Mononuclear cell (primary cell): ENCODE results near the gene SAA1. TPM values are rescaled to one million over a fixed set of nuclear protein-coding genes. Genes with fewer than 3 reads are reported as not detected.

Source experiments
- H3K27me3 ChIP-seq: 2 replicates; pipeline ENCODE4 v1.6.0; 2011; ENCODE audit warnings: low read length, control low read depth; ENCODE audit not compliant: insufficient read depth
- H3K4me1 ChIP-seq: 2 replicates; pipeline ENCODE4 v1.5.1; 2011; ENCODE audit warnings: mild to moderate bottlenecking, low read length, control low read depth; ENCODE audit not compliant: insufficient read depth
- H3K4me3 ChIP-seq: 2 replicates; pipeline ENCODE4 v1.5.1; 2011; ENCODE audit warnings: mild to moderate bottlenecking, low read length, moderate library complexity
- H3K9me3 ChIP-seq: 2 replicates; pipeline ENCODE4 v1.5.1; 2011; ENCODE audit warnings: low read depth, mild to moderate bottlenecking, control low read depth, low read length
- total RNA-seq: library from RNA; depleted of rRNA; stranded (reverse); fragments of >200 nt; gene quantifications from one replicate; pipeline ENCODE4 v1.2.3, GENCODE V29; 2012

The SAA1 gene
- total RNA-seq, 1 donor = not detected

DNA sequence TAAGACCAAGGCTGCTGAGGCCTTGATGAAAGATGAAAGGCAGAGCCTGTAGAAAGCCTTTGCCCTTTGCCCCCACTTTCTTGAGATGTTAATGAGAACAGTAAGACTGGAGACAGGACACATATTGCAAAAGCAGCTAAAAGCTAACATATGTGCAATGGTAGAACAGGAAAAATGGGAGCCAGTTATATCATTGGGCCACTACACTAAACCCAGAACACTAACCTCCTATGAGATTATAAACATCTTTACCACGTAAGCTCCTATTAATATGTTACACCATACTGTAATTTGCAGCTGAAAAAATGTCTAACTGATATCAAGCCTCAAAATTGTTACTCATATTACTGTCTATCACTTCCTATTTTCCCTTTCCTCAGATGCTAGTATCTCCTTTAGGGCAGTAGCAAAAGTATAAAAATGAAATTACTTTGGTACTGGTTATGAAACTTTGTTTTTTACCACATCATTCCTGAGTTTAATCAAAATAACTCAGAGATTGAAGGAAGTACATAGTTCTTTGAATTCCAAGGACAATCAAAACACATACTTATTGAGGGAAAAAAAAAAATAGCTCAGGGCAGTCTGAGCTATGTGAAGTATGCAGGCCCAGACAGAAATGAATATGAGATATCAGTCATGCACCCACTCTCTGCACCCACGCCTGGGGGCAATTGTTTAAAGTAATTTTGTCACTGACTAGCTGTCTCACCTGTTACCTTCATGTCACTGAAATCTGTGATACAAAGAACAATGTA is 46.8 kb downstream of the SAA1 start:
- no peak overlapping the region for H3K4me3 ChIP-seq
- H3K9me3 ChIP-seq = no peaks in the 10 kb centered on the region
- no peaks in the 10 kb centered on the region for H3K27me3 ChIP-seq
- H3K4me1 ChIP-seq = peaks cover 27% of the 10 kb centered on the region

DNA sequence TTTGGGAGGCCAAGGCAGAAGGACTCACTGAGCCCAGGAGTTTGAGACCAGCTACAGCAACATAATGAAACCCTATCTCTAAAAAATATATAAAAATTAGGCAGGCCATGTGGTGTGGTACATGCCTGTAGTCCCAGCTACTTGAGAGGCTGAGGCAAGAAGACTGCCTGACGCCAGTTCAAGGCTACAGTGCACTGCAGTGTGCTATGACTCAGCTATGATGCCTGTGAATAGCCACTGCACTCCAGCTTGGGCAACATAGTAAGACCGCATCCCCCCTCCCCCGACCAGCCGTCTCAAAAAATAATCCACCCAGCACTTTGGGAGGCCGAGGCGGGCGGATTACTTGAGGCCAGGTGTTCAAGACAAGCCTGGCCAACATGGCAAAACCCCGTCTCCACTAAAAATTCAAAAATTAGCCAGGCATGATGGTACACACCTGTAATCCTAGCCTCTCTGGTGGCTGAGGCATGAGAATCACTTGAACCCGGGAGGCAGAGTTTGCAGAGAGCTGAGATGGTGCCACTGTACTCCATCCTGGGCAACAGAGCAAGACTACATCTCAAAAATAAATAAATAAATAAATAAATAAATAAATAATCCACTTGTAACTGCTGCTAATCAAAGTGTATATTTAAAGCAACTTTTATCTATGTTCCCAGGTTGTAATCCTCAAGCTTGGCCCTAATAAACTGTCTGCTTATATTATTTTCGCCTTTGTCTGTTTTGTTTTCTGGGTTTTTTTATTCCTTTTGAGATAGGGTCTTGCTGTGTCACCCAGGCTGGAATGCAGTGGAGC is 48.1 kb downstream of the SAA1 start:
- H3K27me3 ChIP-seq = no peaks in the 10 kb centered on the region
- H3K4me3 ChIP-seq = no peak overlapping the region
- H3K4me1 ChIP-seq = peaks cover 28% of the 10 kb centered on the region
- no peaks in the 10 kb centered on the region for H3K9me3 ChIP-seq

DNA sequence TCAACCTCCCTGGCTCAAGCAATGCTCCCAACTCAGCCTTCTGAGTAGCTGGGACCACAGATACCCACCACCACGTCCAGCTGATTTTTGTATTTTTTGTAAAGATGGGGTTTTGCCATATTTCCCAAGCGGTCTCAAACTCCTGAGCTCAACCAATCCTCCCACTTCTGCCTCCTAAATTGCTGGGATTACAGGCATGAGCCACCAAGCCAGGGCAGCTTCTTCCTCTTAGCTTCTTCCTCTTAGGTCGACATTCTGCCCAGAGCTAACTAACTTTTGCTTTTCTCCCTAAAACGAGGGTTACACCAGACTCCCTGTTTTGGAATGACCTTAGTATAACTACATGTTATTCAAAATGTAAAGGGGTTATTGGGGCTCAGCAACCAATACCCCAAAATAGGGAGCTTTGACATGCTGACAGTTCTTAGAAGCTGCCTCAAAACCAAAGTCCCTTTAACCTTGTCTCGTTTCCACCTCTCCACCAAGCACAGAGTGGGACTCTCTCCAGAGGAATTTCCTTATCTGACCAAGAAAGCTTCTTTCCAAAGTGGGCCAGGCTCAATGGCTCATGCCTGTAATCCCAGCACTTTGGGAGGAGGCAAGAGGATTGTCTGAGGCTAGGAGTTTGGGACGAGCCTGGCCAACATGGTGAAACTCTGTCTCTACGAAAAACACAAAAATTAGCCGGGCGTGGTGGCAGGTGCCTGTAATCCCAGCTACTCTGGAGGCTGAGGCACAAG is 48.9 kb downstream of the SAA1 start:
- no peaks in the 10 kb centered on the region for H3K27me3 ChIP-seq
- no peak overlapping the region for H3K4me3 ChIP-seq
- peaks cover 35% of the 10 kb centered on the region for H3K4me1 ChIP-seq
- H3K9me3 ChIP-seq = no peaks in the 10 kb centered on the region

DNA sequence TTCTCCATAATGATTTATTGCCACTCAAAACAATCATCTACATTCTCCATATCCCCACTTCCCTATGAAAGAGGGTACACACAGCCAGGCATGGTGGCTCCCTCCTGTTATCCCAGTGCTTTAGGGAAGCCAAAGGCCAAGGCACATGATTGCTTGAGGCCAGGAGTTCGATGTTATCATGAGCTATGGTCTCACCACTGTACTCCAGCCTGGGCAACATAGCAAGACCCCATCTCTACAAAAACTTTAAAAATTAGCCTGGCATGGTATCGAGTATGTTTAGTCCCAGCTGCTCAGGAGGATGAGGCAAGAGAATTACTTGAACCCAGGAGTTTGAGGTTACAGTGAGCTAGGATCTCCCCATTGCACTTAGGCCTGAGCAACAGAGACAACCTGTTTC is 49.8 kb downstream of the SAA1 start:
- Histone ChIP-seq H3K27me3 (no peaks in the 10 kb centered on the region), H3K4me1 (peaks cover 37% of the 10 kb centered on the region), H3K4me3 (no peak overlapping the region), H3K9me3 (no peaks in the 10 kb centered on the region)

DNA sequence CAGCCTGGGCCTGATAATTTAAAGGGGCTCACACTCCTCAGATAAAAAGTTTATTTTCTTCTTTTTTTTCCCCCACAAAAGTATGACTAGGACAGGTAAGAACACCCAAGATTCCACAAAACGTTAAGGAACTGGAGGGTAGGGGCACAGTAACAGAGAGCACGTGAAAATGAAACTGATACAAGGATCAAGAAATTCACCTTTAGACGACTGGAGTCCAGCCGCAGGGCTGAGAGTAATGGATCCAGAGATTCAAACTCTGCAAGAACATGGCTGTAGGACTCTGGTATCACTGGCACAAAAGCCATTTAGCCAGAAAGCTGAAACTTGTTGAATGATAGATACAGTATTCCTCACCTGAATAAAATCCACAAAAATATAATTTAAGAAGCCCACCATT is 51.5 kb downstream of the SAA1 start:
- no peak overlapping the region for H3K4me3 ChIP-seq
- H3K9me3 ChIP-seq = no peaks in the 10 kb centered on the region
- H3K4me1 ChIP-seq = peaks cover 33% of the 10 kb centered on the region
- no peaks in the 10 kb centered on the region for H3K27me3 ChIP-seq

Other genes with a start within 250 kb of the SAA1 start
- gene TPH1, start 220.0 kb upstream of the SAA1 start, total RNA-seq = 0.94 TPM
- gene SAAL1, start 160.2 kb upstream of the SAA1 start, total RNA-seq = 21.5 TPM
- not detected for gene MRGPRX3, start 133.7 kb upstream of the SAA1 start, total RNA-seq
- not detected for gene MRGPRX4, start 93.4 kb upstream of the SAA1 start, total RNA-seq
- gene SAA4, start 29.5 kb upstream of the SAA1 start, total RNA-seq = not detected
- 0.63 TPM for gene SAA2, start 17.6 kb upstream of the SAA1 start, total RNA-seq
- gene HPS5, start 55.9 kb downstream of the SAA1 start, total RNA-seq = 30.2 TPM
- gene GTF2H1, start 56.3 kb downstream of the SAA1 start, total RNA-seq = 34.0 TPM
- 230 TPM for gene LDHA, start 128.3 kb downstream of the SAA1 start, total RNA-seq
- not detected for gene LDHC, start 146.1 kb downstream of the SAA1 start, total RNA-seq
- gene LDHAL6A, start 189.6 kb downstream of the SAA1 start, total RNA-seq = 0.10 TPM